ENCODE measurements around the gene MSMP.

Gene MSMP

GRCh38 chr9:35711501-35712428 is 42.3 kb downstream of the MSMP start:
- TF ChIP-seq CTCF (IDR thresholded peaks at IDR 0.05; ENCODE audit: low read depth, low read length), result no peak
- no peak for TF ChIP-seq MYC (IDR thresholded peaks at IDR 0.05; ENCODE audit: low read depth, low read length)
- no peak for TF ChIP-seq MAX (IDR thresholded peaks at IDR 0.05; ENCODE audit: low read depth, low read length)
- no peak for TF ChIP-seq POLR2A (IDR thresholded peaks at IDR 0.05; ENCODE audit: extremely low read depth, insufficient read length)
- H3K4me3 ChIP-seq (ENCODE audit: low read depth, low read length), result no peak overlapping the region
- no peak for DNase-seq (ENCODE audit: low read depth)

GRCh38 chr9:35710818-35711500 is 43.1 kb downstream of the MSMP start:
- no peak for DNase-seq (ENCODE audit: low read depth)
- no peak for TF ChIP-seq CTCF (IDR thresholded peaks at IDR 0.05; ENCODE audit: low read depth, low read length)
- TF ChIP-seq MYC (IDR thresholded peaks at IDR 0.05; ENCODE audit: low read depth, low read length), result no peak
- no peak for TF ChIP-seq POLR2A (IDR thresholded peaks at IDR 0.05; ENCODE audit: extremely low read depth, insufficient read length)
- no peak for TF ChIP-seq MAX (IDR thresholded peaks at IDR 0.05; ENCODE audit: low read depth, low read length)
- no peak overlapping the region for H3K4me3 ChIP-seq (ENCODE audit: low read depth, low read length)

GRCh38 chr9:35708146-35708545 is 45.9 kb downstream of the MSMP start:
- no peak overlapping the region for H3K4me3 ChIP-seq (ENCODE audit: low read depth, low read length)
- TF ChIP-seq MYC (IDR thresholded peaks at IDR 0.05; ENCODE audit: low read depth, low read length) (no peak), CTCF (IDR thresholded peaks at IDR 0.05; ENCODE audit: low read depth, low read length) (no peak), POLR2A (IDR thresholded peaks at IDR 0.05; ENCODE audit: extremely low read depth, insufficient read length) (no peak), MAX (IDR thresholded peaks at IDR 0.05; ENCODE audit: low read depth, low read length) (no peak)
- no peak for DNase-seq (ENCODE audit: low read depth)

- no peak for DNase-seq (ENCODE audit: low read depth)
- TF ChIP-seq MAX (IDR thresholded peaks at IDR 0.05; ENCODE audit: low read depth, low read length) (no peak), CTCF (IDR thresholded peaks at IDR 0.05; ENCODE audit: low read depth, low read length) (no peak), POLR2A (IDR thresholded peaks at IDR 0.05; ENCODE audit: extremely low read depth, insufficient read length) (no peak), MYC (IDR thresholded peaks at IDR 0.05; ENCODE audit: low read depth, low read length) (no peak)
Observed at GRCh38 chr9:35706951-35707350, 47.1 kb downstream of the MSMP start.

GRCh38 chr9:35705836-35706430 is 48.1 kb downstream of the MSMP start:
- DNase-seq (ENCODE audit: low read depth), result no peak

More at GRCh38 chr9:35706951-35707350, 47.1 kb downstream of the MSMP start:
- H3K4me3 ChIP-seq (ENCODE audit: low read depth, low read length), result no peak overlapping the region

More at GRCh38 chr9:35705836-35706430, 48.1 kb downstream of the MSMP start:
- H3K4me3 ChIP-seq (ENCODE audit: low read depth, low read length), result no peak overlapping the region
- TF ChIP-seq POLR2A (IDR thresholded peaks at IDR 0.05; ENCODE audit: extremely low read depth, insufficient read length) (no peak), CTCF (IDR thresholded peaks at IDR 0.05; ENCODE audit: low read depth, low read length) (no peak)
